ENCODE results near the gene NEK6. TPM values are rescaled to one million over a fixed set of nuclear protein-coding genes. Genes with fewer than 3 reads are reported as not detected.

NEK6 gene
- total RNA-seq, 1 experiment from 2014 or later: 66.6 TPM

DNA sequence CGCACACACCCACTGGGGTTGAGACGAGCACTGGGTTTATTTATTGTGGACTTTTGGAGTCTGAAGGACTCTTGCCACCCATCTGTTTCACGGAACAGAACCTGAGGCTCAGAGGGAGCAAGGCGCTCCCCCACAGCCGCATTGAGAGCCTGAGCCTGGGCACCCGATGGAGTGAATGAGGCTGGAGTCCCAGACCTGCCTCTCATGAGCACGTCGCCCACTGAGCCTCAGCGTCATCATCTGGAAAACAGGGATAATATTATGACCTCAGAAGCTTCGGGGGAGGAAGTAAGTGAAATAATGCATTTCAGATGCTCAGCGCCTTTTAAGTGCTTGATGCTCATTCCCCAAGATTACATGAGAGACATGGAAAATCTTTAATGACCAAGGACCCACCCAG lies 5.5 kb downstream of the NEK6 start:
- Mint-ChIP-seq H3K27ac (ENCODE audit: unreplicated experiment) (peak overlapping the region; percentile 75), H3K9me3 (ENCODE audit: unreplicated experiment) (no peaks in the 10 kb centered on the region), H3K36me3 (ENCODE audit: insufficient read depth, unreplicated experiment) (peaks cover 30% of the 10 kb centered on the region)

DNA sequence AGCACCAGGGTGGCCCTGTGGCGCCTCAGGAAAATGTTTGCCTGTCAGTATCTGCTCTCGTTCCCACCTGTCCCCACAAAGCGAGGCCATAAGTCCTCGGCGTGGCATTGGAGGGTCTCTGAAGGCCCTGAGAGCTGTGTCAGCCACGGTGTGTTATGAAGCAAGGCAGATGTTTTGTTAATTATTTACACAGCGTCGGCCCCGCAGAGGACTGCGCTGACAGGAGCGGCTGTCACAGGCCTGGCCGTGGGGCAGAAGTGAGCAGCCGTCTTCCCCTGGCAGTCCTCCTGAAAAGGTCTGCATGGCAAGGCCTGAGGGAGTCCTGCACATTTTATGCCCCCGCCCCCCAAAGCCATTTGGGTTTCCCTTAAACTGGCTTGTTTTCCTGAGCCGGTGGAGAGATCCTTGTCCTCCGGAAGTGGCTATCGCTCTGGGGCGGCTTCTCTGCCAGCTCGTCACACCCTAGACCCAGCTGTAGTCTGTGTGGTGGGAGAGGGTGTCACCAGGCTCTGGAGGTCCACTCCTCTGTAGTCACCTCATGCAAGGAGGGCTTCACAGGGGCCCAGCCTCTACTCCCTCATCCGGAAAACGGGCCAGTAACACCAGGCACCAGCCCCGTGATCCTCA lies 6.2 kb downstream of the NEK6 start:
- TF ChIP-seq, protein P1, sequence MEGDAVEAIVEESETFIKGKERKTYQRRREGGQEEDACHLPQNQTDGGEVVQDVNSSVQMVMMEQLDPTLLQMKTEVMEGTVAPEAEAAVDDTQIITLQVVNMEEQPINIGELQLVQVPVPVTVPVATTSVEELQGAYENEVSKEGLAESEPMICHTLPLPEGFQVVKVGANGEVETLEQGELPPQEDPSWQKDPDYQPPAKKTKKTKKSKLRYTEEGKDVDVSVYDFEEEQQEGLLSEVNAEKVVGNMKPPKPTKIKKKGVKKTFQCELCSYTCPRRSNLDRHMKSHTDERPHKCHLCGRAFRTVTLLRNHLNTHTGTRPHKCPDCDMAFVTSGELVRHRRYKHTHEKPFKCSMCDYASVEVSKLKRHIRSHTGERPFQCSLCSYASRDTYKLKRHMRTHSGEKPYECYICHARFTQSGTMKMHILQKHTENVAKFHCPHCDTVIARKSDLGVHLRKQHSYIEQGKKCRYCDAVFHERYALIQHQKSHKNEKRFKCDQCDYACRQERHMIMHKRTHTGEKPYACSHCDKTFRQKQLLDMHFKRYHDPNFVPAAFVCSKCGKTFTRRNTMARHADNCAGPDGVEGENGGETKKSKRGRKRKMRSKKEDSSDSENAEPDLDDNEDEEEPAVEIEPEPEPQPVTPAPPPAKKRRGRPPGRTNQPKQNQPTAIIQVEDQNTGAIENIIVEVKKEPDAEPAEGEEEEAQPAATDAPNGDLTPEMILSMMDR (IDR thresholded peaks at IDR 0.05; ENCODE audit: insufficient read depth in 1 of 2, low read depth in 1 of 2, low read length in 1 of 2, severe bottlenecking in 1 of 2, unreplicated experiment in 1 of 2): no peak
- Histone ChIP-seq H3K27me3 (replicated peaks; ENCODE audit: control insufficient read depth, insufficient read depth, low read length) (no peaks in the 10 kb centered on the region), H3K4me3 (ENCODE audit: low read depth, low read length) (no peak overlapping the region), H3K36me3 (ENCODE audit: control insufficient read depth, insufficient read depth, low read length) (peaks cover 1% of the 10 kb centered on the region; the same call in 1 of the 2 replicates), H3K4me1 (peaks cover 41% of the 10 kb centered on the region), H3K9me3 (no peaks in the 10 kb centered on the region)
- Mint-ChIP-seq H3K27me3 (ENCODE audit: insufficient read depth, unreplicated experiment) (no peaks in the 10 kb centered on the region), H3K4me1 (ENCODE audit: low read depth, unreplicated experiment) (peaks cover 24% of the 10 kb centered on the region), H3K9me3 (ENCODE audit: unreplicated experiment) (no peaks in the 10 kb centered on the region), H3K36me3 (ENCODE audit: insufficient read depth, unreplicated experiment) (peaks cover 23% of the 10 kb centered on the region), H3K27ac (ENCODE audit: unreplicated experiment) (no peak overlapping the region), H3K4me3 (ENCODE audit: unreplicated experiment) (no peak overlapping the region)
- DNase-seq: no peak
- no TSS peak for BruUV-seq (replicated peaks)
- intact Hi-C loops (cut with micrococcal nuclease; ENCODE audit: unreplicated experiment): no loop called here
- CTCF ChIA-PET: no interaction called here
- POLR2A ChIA-PET: no interaction called here

More for the DNA sequence above, 5.5 kb downstream of the NEK6 start:
- Histone ChIP-seq H3K4me1 (peaks cover 41% of the 10 kb centered on the region), H3K36me3 (ENCODE audit: control insufficient read depth, insufficient read depth, low read length) (peaks cover 1% of the 10 kb centered on the region; the same call in 1 of the 2 replicates), H3K4me3 (ENCODE audit: low read depth, low read length) (no peak overlapping the region), H3K27me3 (replicated peaks; ENCODE audit: control insufficient read depth, insufficient read depth, low read length) (no peaks in the 10 kb centered on the region), H3K9me3 (no peaks in the 10 kb centered on the region)
- ChIA-PET CTCF (no interaction called here), POLR2A (no interaction called here)
- Mint-ChIP-seq H3K4me1 (ENCODE audit: low read depth, unreplicated experiment) (peaks cover 24% of the 10 kb centered on the region), H3K4me3 (ENCODE audit: unreplicated experiment) (no peak overlapping the region), H3K27me3 (ENCODE audit: insufficient read depth, unreplicated experiment) (no peaks in the 10 kb centered on the region)
- DNase-seq: no peak
- BruUV-seq (replicated peaks): no TSS peak
- TF ChIP-seq, protein P1 (IDR thresholded peaks at IDR 0.05; ENCODE audit: insufficient read depth in 1 of 2, low read depth in 1 of 2, low read length in 1 of 2, severe bottlenecking in 1 of 2, unreplicated experiment in 1 of 2): no peak
- intact Hi-C loops (cut with micrococcal nuclease; ENCODE audit: unreplicated experiment): no loop called here

DNA sequence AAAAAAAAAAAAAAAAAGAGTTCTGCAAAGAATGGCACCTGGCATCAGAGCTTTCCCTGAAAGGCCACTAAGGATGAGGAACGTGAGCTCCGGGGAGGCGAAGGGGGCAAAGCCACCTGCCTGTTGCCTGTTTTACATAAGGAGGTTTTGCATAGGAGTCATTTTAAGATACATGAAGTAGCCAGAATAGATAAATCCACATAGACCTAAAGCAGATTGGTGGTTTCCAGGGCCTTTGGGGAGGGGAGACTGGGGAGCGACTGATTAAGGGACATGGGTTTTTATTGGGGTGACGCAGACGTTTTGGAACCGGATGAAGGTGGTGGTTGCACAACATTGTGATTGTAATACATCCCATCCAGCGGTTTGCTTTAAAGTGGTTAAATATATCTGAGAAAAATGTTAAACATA lies 7.1 kb downstream of the NEK6 start:
- H3K9me3 ChIP-seq: no peaks in the 10 kb centered on the region
- TF ChIP-seq, protein P1 (IDR thresholded peaks at IDR 0.05; ENCODE audit: insufficient read depth in 1 of 2, low read depth in 1 of 2, low read length in 1 of 2, severe bottlenecking in 1 of 2, unreplicated experiment in 1 of 2): no peak
- Mint-ChIP-seq H3K9me3 (ENCODE audit: unreplicated experiment) (no peaks in the 10 kb centered on the region), H3K27ac (ENCODE audit: unreplicated experiment) (no peak overlapping the region), H3K27me3 (ENCODE audit: insufficient read depth, unreplicated experiment) (no peaks in the 10 kb centered on the region), H3K4me1 (ENCODE audit: low read depth, unreplicated experiment) (peaks cover 20% of the 10 kb centered on the region), H3K36me3 (ENCODE audit: insufficient read depth, unreplicated experiment) (peaks cover 18% of the 10 kb centered on the region), H3K4me3 (ENCODE audit: unreplicated experiment) (no peak overlapping the region)
- CTCF ChIA-PET: no interaction called here
- H3K36me3 ChIP-seq (ENCODE audit: control insufficient read depth, insufficient read depth, low read length): peaks cover 1% of the 10 kb centered on the region; the same call in 1 of the 2 replicates
- POLR2A ChIA-PET: no interaction called here
- intact Hi-C loops (cut with micrococcal nuclease; ENCODE audit: unreplicated experiment): no loop called here
- no peaks in the 10 kb centered on the region for H3K27me3 ChIP-seq (replicated peaks; ENCODE audit: control insufficient read depth, insufficient read depth, low read length)
- H3K4me3 ChIP-seq (ENCODE audit: low read depth, low read length): no peak overlapping the region
- DNase-seq: no peak
- peaks cover 38% of the 10 kb centered on the region for H3K4me1 ChIP-seq
- BruUV-seq (replicated peaks): no TSS peak

Measured in Caco-2 (cell line).